GM21619 (cell line): ENCODE results near the gene ETAA1.

Experiments
- ATAC-seq: cut with Tn5 transposase; IDR thresholded peaks from one replicate; pipeline ENCODE4 v1.9.1; 2021; ENCODE audit not compliant: unreplicated experiment

Gene ETAA1

DNA sequence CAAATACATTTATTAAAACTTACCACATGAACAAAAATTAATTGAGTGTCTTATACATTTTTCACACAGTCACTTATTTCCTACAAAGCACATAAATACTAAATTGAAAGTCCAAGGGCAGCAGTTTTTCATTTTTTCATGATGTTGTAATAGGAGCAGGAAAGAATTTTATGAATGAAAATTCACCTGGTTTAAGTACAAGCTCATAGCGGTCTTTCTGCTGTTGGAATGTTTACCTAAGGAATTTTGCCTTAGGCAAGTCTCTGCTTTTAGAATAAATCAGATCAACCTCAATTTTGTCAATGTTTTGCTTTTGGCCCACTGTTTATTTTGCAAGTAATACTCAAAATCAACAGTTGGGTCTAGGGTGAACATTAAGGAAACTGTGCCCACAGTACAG is 40.0 kb downstream of the ETAA1 start:
- ATAC-seq, result no peak

DNA sequence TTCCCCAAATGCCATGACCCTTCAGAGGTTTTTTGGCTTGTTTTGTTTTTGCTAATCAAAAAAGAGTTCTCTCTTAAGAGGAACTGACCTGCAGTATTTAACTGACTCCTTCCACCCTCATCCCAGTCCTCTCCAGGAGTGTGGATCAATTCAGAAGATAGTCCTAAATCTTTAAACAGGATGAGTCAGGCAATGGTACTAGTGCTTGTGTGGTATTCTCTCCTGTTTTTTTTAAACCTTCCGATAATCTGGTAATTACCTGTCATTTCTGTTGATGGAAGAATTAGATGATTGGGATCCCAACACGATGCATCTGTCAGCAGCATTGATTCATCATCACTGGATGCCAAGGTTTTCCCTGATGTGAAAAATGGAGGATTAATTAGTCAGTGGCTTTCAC is 41.2 kb downstream of the ETAA1 start:
- no peak for ATAC-seq

DNA sequence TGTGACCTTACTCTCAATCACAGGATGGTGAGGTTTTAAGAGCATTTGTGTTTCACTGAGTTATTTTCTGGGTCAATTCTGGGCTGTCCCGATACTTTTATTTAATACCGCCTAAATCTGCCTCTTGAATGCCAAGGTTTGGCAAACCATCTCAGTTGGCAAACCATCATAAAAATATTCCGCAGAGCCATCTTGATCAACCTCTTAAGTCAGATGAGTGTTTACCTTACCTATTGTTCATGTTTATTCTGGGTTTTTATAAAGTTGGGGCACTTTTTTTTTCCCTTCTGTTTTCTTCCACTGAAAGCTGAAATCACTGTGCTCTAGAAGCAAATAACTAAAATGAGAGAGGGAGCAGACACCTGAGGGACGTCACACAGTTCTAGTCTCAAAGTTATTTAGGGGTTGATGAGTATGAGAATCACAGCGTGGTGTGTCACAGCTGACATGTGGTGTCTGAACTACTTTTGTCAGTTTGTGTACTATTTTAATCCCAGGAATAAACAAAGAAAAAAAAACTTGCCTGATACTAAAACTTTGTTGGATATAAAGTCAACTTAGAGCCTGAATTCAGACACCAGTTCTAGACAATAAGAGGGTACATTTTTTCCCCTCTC is 48.6 kb downstream of the ETAA1 start:
- ATAC-seq, result no peak

DNA sequence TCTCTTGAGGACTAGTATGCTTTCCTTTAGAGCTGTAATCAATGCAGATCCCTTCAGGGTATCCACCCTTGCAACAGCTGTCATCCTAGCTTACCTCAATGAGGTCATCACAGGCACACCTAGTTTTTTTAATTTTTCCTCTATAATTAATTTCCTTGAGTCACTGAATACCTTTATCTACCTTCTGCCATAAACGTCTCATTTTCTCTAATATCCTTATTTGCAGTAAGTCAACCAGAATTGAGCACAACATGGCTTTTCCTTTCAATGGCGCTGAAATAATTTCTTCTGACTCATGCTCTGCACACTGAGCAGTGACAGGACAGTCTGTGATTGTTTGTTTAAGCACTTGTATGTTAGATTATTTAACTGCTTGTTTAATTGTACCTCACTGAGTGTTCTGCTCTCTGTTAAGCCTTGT is 49.4 kb downstream of the ETAA1 start:
- no peak for ATAC-seq

DNA sequence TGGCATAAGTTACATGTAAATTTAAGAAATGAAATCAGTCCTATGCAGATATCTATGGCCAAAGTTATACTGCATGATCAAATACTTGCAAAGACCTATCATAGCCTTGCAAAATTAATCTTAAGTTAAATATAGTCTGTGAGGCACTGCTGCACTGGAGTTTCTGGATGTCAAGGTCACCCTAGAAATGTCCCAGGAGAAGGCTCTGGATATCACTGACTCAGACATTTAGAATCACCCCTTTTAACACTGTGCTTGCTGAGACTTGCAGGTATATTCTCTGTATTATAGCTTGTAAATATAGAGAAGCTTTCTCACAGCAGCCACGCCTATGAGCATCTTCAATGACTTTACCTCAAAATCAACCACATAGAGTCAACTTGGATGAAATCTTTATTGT is 51.5 kb downstream of the ETAA1 start:
- ATAC-seq, result no peak

DNA sequence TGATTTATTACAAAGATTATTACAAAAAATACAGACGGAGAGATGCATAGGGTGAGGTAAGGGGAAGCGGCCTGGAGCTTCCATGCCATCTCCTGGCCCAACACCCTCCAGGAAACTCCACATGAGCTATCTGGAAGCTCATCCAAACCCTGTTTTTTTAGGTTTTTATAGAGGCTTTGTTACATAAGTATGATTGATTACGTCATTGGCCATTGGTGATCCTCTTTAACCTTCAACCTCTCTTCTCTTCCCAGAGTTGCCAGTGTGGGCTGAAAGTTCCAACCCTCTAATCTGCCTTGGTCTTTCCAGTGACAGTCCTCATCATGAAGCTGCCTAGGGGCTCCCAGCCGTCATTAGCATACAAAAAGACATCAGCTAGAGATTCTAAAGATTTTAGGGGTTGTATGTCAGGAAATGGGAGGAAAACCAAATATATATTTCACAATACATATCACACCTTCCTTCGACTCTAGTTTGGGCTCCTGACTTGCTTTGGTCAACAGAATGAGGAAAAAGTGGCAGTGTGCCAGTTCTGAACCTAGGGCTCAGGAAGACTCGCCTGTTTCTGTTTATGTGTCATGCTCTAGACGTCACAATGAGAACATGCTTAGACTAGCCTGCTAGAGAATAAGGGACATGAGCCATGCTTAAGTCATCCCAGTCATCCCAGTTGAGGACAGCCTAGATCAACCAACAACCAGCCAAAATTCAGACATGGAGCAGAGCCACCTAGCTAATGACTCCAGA is 54.1 kb downstream of the ETAA1 start:
- no peak for ATAC-seq

DNA sequence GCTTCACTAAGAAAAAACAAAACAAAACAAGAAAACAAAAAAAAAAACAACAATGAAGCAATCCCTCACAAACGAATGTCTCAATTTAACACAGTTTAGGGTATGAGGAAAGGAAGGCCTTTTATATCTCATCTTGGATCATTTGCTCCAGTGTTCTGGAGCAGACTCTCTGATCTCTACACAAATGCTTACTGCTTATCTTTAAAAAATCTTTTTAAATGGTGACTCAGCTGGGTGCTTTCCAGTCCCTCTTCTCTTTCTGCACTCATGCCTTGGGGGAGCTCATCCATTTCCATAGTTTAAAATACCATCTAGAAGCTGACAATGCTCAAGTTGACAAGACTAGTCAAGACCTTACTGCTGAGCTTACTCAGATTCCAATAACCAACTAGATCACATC is 56.2 kb downstream of the ETAA1 start:
- no peak for ATAC-seq

DNA sequence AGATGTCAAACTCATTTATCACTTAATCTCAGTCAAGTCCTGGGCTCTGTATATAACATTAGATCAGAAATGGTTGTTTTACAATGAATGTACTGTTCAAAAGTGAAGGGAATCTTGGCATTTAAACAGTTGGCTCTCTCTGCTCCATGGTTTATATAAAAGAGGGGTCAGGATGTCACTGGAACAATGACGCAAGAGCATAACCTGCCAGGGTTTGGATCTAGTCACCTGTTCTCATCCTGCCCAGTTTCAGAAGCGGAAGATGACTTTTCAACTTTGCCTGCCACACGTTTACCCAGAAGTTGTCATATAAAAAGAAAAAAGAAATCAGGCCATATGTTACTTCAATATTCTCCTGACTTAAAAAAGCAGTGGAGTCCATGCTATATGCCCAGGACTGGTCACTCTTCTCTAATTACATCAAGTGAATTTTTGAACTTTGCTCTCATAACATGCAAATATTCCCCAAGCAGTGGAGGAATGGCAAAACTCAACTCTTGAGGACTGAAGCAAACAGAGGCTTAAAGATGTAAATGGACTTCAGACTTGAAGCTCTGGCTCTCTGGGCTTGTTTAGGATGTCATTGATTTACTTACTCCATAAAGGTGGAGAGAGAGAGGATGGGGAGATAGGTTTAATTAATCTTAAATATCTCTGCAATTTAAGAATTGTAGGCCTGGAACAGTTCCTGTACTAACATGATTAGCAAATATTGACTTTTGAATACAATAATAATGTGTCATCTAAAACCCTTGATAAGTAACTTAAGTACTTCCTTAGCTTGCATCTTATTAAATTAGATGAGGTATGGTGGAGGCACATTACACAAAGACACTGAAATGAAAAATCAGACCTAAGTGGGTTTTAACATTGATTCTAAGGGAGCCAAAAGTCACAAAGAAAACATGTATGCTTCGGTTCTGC is 58.3 kb downstream of the ETAA1 start:
- ATAC-seq, result no peak

DNA sequence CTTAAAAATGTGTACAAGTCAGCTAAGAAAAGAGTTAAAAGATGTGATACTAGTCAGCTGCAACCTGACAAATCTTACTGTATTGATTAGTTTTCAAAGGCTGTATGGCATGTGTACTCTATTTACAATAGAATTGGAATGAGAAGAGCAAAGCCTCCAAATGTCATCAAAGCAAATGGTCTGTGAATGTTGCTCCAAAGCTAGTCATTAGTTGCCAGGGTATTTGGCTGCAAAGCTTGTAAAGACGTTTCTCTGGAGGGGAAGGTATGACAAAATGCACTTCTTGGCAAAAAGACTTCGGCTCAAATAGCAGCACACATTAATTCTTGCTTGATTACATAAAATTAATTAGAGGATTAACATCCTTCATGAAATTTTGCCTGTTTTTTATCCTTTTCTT is 59.3 kb downstream of the ETAA1 start:
- no peak for ATAC-seq

DNA sequence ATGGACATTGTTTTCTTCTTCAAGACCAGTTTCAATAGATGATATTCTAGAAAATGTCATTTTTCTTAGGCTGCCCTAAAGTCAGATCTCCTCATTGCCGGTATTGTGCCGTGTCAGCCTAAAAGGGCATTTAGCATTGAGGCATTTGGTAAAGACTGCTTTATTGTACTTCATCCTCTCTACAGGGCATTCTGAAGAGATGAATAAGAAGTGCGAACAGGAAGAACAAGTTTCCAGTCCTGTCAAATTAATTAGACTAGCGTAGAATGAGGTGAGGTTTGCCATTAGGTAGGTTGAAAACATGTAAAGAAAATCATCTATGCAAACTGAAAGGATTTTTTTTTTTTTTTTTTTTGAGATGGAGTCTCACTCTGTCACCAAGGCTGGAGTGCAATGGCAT is 60.6 kb downstream of the ETAA1 start:
- ATAC-seq, result no peak

DNA sequence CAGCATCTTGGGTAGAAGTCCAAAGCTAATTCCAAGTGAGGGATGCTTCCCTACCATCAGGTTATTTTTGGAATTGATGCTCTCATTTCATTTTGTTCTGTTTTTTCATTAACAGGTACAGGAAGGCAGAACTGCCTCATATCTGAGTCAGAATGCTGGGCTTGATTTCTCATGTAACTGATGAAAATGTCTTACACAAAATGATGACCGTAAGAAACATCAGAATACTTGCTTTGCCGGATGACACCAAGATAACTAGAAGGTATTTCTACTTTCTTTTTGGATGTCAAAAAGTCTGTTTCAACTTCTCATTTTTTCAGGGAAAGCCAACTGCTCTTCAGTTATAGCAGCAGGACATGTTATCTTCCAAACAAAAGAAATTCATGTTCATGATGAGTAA is 62.6 kb downstream of the ETAA1 start:
- ATAC-seq, result no peak
